Activated T-helper 1 cell treated with anti-CD3 and anti-CD28 coated beads, Interleukin-12 subunit alpha, Interleukin-12 subunit beta, Interleukin-2, Interleukin-4 antibody, amounts not matched to agents 30 ng/mL and 10 ng/mL and 1 ng/mL, durations not matched to agents 14 hours and 24 hours and 36 hours (primary cell): ENCODE results near the gene GNL3L. TPM values are rescaled to one million over a fixed set of nuclear protein-coding genes. Genes with fewer than 3 reads are reported as not detected.
"Not testable (repeated sequence)": the region's sequence is repeated elsewhere in the genome, so short reads cannot be mapped to it uniquely, and the experiment has no call there.

Experiments
- DNase-seq: peaks from one replicate; pipeline ENCODE4 v3.0.0; 2021; ENCODE audit warnings: low spot score
- H3K27ac Mint-ChIP-seq: one replicate; pipeline ENCODE4 v1.8.0; 2021; ENCODE audit warnings: mild to moderate bottlenecking, mixed read lengths
- H3K27me3 Mint-ChIP-seq: one replicate; pipeline ENCODE4 v1.8.0; 2022; ENCODE audit warnings: mild to moderate bottlenecking, moderate library complexity, mixed read lengths; ENCODE audit not compliant: insufficient read depth
- H3K36me3 Mint-ChIP-seq: one replicate; pipeline ENCODE4 v1.8.0; 2021; ENCODE audit warnings: low read depth, mixed read lengths
- H3K4me1 Mint-ChIP-seq: one replicate; pipeline ENCODE4 v1.8.0; 2021; ENCODE audit warnings: low read depth, mixed read lengths
- H3K4me3 Mint-ChIP-seq: one replicate; pipeline ENCODE4 v1.8.0; 2021; ENCODE audit warnings: mild to moderate bottlenecking, moderate library complexity, mixed read lengths
- H3K9me3 Mint-ChIP-seq: one replicate; pipeline ENCODE4 v1.8.0; 2021; ENCODE audit warnings: mixed read lengths
- intact Hi-C: fragments of 100-400 bp; cut with micrococcal nuclease; formaldehyde crosslinking; loops from one replicate; pipeline ENCODE4 v1.15.1; 2024
- total RNA-seq: library from RNA; stranded (reverse); gene quantifications from 2 replicates; pipeline ENCODE4 v1.2.3, GENCODE V29; 2022

Gene GNL3L
- total RNA-seq, 1 donor from 2014 or later, result 76.1 TPM

DNA sequence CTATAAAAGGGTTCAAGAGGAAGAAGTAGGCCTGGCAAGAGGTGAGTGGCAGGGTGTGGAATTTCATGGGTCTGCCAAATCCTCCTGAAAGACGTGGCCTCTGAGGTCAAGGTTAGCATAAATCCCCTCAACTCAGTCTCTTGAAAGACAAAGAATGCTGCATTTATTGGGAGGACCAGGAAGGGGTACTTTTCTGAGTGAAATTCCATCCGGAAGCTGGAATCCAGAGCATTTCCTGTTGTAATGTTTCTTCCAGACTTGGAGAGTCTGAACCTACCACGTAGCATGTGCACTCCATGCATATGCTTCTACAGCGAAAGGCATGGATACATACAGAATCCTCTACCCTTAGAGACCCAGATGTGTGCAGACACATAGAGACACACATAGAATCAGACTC lies 20.6 kb upstream of the GNL3L start:
- H3K4me3 Mint-ChIP-seq, result no peak overlapping the region
- no peak overlapping the region for H3K27ac Mint-ChIP-seq
- intact Hi-C loops, result no loop called here
- no peaks in the 10 kb centered on the region for H3K4me1 Mint-ChIP-seq
- DNase-seq, result no peak
- no peaks in the 10 kb centered on the region for H3K27me3 Mint-ChIP-seq
- H3K9me3 Mint-ChIP-seq, result no peaks in the 10 kb centered on the region
- no peaks in the 10 kb centered on the region for H3K36me3 Mint-ChIP-seq

GRCh38 chrX:54529151-54529550 lies 868 bp upstream of the GNL3L start:
- Mint-ChIP-seq H3K4me3 (peak overlapping the region; percentile 95), H3K27me3 (no peaks in the 10 kb centered on the region), H3K4me1 (peaks cover 19% of the 10 kb centered on the region), H3K36me3 (peaks cover 27% of the 10 kb centered on the region), H3K27ac (peak overlapping the region; percentile 94), H3K9me3 (peaks cover 8% of the 10 kb centered on the region)
- intact Hi-C loops, result no loop called here
- DNase-seq, result no peak

DNA sequence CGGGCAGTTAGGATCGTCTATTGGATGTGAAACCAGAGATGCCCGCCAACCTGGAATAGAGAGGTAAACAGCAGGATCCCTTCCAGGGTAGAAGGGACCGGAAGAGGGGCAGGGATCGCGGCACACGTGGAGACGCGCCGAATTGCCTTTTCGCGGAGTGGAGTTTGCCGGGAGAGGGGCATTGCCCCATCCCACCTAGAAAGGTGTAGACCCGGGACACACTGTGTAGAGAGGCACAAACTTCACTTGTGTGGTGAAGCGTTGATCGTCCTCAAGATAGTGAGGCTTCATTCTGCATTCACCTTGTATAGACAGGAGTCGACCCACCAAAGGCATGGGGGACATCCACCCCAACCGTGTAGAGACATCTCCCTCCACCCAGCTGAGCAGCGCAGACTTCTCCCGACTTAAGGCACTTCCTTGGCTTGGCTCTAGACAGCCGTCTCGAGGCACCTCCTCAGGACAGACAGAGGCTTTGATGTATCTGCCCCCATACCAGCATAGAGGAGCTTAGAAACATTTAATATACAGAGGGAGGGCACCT lies 410 bp downstream of the GNL3L start:
- DNase-seq, result peak; percentile 1

GRCh38 chrX:54534271-54534670 lies 4.3 kb downstream of the GNL3L start:
- Mint-ChIP-seq H3K4me3 (peak overlapping the region; percentile 1), H3K27me3 (no peaks in the 10 kb centered on the region), H3K9me3 (no peaks in the 10 kb centered on the region), H3K27ac (no peak overlapping the region), H3K4me1 (peaks cover 26% of the 10 kb centered on the region), H3K36me3 (peaks cover 33% of the 10 kb centered on the region)
- intact Hi-C loops, result loop anchor here (10.0 kb wide), 2 partner anchors 849 to 1309 kb away; partner anchors contain the start of genes HUWE1 and KDM5C
- DNase-seq, result no peak

More for the DNA sequence above, 410 bp downstream of the GNL3L start:
- H3K4me1 Mint-ChIP-seq, result peaks cover 26% of the 10 kb centered on the region
- H3K36me3 Mint-ChIP-seq, result peaks cover 34% of the 10 kb centered on the region
- peak overlapping the region; percentile 91 for H3K27ac Mint-ChIP-seq
- intact Hi-C loops, result loop anchor here (1.0 to 10.0 kb wide), 9 partner anchors 34 to 1306 kb away; partner anchors contain the start of genes APEX2, FAM120C, FGD1 and HUWE1
- peaks cover 8% of the 10 kb centered on the region for H3K9me3 Mint-ChIP-seq
- H3K4me3 Mint-ChIP-seq, result peak overlapping the region; percentile 95
- no peaks in the 10 kb centered on the region for H3K27me3 Mint-ChIP-seq

DNA sequence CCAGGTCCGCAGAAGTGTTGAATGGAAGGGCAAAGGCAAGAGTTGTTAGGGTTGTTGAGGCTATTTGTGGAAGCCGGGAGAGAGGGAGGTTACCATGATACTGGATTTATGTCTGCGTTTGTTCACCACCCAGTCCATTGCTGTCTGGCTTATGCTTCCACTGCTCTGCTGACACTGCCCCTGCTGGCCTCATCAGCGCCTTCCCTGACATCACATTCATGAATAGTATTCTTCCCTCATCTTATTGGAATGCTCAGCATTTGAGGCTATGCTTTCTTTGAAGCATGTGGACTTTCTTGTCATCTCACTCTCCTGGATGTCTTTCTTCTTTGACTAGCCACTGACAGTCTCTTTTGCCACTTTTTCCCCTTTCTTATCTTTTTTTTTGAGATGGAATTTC lies 10.3 kb downstream of the GNL3L start:
- intact Hi-C loops, result no loop called here
- Mint-ChIP-seq H3K4me1 (no peaks in the 10 kb centered on the region), H3K27me3 (no peaks in the 10 kb centered on the region)

GRCh38 chrX:54542239-54542638 lies 12.2 kb downstream of the GNL3L start:
- H3K9me3 Mint-ChIP-seq, intact Hi-C loops, H3K27me3 Mint-ChIP-seq, H3K4me3 Mint-ChIP-seq, H3K27ac Mint-ChIP-seq, H3K4me1 Mint-ChIP-seq, DNase-seq: not testable (repeated sequence)
- peaks cover 32% of the 10 kb centered on the region for H3K36me3 Mint-ChIP-seq

More for the DNA sequence above, 10.3 kb downstream of the GNL3L start:
- no peak for DNase-seq
- Mint-ChIP-seq H3K36me3 (peaks cover 33% of the 10 kb centered on the region), H3K4me3 (no peak overlapping the region), H3K27ac (no peak overlapping the region), H3K9me3 (no peaks in the 10 kb centered on the region)

DNA sequence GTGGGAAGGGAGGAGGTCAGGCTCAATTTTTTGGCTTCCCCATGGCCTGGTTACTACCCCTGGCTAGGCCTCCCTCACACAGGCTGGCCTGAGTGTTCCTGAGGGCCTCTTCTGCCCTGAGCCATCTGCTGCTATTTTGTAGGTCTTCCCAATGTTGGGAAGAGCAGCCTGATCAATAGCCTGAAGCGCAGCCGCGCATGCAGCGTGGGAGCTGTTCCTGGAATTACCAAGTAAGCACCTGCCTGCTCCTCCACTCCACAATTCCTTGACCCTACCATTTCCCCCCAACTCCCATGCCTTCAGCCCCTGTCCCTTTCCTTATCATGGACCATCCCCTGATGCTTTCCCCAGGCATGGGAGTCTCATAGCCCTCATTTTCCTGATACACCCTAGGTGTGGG lies 20.8 kb downstream of the GNL3L start:
- intact Hi-C loops, result no loop called here
- H3K4me3 Mint-ChIP-seq, result no peak overlapping the region
- peaks cover 38% of the 10 kb centered on the region for H3K36me3 Mint-ChIP-seq
- no peaks in the 10 kb centered on the region for H3K9me3 Mint-ChIP-seq
- DNase-seq, result no peak
- no peaks in the 10 kb centered on the region for H3K27me3 Mint-ChIP-seq
- H3K27ac Mint-ChIP-seq, result no peak overlapping the region
- H3K4me1 Mint-ChIP-seq, result no peaks in the 10 kb centered on the region

DNA sequence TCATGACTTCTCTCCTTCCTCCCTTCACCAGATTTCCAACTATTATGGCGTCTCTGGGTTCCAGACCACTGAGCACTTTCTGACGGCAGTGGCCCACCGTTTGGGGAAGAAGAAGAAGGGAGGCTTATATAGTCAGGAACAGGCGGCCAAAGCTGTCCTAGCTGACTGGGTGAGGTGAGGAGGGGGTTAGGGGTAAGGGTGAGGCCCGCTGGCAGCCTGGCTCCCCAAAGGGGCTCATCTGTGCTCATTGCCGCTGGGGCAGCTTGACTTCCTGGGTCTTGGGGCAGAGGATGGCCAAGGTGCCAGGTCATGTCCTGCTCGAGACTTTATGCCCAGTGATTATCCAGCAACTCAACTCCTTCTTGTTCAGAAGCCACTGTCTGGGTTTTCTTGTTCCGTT lies 21.8 kb downstream of the GNL3L start:
- H3K9me3 Mint-ChIP-seq, result no peaks in the 10 kb centered on the region
- H3K4me3 Mint-ChIP-seq, result no peak overlapping the region
- no peak for DNase-seq
- no peaks in the 10 kb centered on the region for H3K4me1 Mint-ChIP-seq
- H3K36me3 Mint-ChIP-seq, result peaks cover 38% of the 10 kb centered on the region
- intact Hi-C loops, result no loop called here
- H3K27ac Mint-ChIP-seq, result no peak overlapping the region
- H3K27me3 Mint-ChIP-seq, result no peaks in the 10 kb centered on the region

DNA sequence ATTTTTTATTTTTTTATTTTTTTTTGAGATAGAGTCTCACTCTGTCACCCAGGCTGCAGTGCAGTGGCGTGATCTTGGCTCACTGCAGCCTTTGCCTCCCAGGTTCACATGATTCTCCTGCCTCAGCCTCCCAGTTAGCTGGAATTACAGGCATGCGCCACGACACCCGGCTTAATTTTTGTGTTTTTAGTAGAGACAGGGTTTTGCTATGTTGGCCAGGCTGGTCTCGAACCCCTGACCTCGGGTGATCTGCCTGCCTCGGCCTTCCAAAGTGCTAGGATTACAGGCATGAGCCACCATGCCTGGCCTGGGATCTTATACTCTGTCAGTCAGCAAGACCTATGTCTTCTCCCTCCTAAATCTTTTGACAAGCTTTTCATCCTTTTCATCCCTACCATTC lies 25.0 kb downstream of the GNL3L start:
- H3K27me3 Mint-ChIP-seq, H3K9me3 Mint-ChIP-seq, H3K4me1 Mint-ChIP-seq, intact Hi-C loops, DNase-seq, H3K27ac Mint-ChIP-seq, H3K4me3 Mint-ChIP-seq: not testable (repeated sequence)
- peaks cover 24% of the 10 kb centered on the region for H3K36me3 Mint-ChIP-seq

- H3K4me1 Mint-ChIP-seq, result no peaks in the 10 kb centered on the region
Observed at GRCh38 chrX:54560411-54560810, 30.4 kb downstream of the GNL3L start.

GRCh38 chrX:54561622-54562021 lies 31.6 kb downstream of the GNL3L start:
- intact Hi-C loops, result no loop called here
- Mint-ChIP-seq H3K36me3 (peaks cover 13% of the 10 kb centered on the region), H3K4me3 (no peak overlapping the region)

More at GRCh38 chrX:54560411-54560810, 30.4 kb downstream of the GNL3L start:
- no peaks in the 10 kb centered on the region for H3K27me3 Mint-ChIP-seq
- H3K36me3 Mint-ChIP-seq, result peaks cover 19% of the 10 kb centered on the region
- intact Hi-C loops, result no loop called here
- no peak overlapping the region for H3K27ac Mint-ChIP-seq
- DNase-seq, result no peak
- no peaks in the 10 kb centered on the region for H3K9me3 Mint-ChIP-seq
- H3K4me3 Mint-ChIP-seq, result no peak overlapping the region

GRCh38 chrX:54564936-54565335 lies 34.9 kb downstream of the GNL3L start:
- Mint-ChIP-seq H3K9me3 (peaks cover 7% of the 10 kb centered on the region), H3K27me3 (no peaks in the 10 kb centered on the region), H3K4me3 (no peak overlapping the region), H3K27ac (no peak overlapping the region), H3K36me3 (peaks cover 20% of the 10 kb centered on the region), H3K4me1 (no peaks in the 10 kb centered on the region)
- intact Hi-C loops, result no loop called here
- DNase-seq, result no peak

More at GRCh38 chrX:54561622-54562021, 31.6 kb downstream of the GNL3L start:
- H3K27ac Mint-ChIP-seq, result no peak overlapping the region
- H3K4me1 Mint-ChIP-seq, result no peaks in the 10 kb centered on the region
- H3K9me3 Mint-ChIP-seq, result no peaks in the 10 kb centered on the region
- no peak for DNase-seq
- H3K27me3 Mint-ChIP-seq, result no peaks in the 10 kb centered on the region

DNA sequence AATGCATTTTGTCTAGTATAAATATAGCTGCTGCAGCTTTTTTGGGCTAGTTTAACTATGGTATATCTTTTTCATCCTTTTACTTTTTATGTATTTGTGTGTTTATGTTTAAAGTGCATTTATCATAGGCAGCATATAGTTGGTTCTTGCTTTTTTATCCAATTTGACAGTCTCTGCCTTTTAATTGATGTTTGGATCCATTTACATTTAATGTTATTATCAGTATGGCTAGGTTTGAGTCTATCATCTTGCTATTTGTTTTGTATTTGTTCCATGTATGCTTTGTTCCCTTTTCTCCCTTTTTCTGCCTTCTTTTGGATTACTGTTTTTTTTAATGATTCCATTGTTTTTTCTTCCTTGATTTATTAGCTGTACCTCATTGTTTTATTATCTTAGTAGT lies 40.3 kb downstream of the GNL3L start:
- peaks cover 13% of the 10 kb centered on the region for H3K9me3 Mint-ChIP-seq
- H3K4me1 Mint-ChIP-seq, result no peaks in the 10 kb centered on the region
- H3K4me3 Mint-ChIP-seq, result no peak overlapping the region
- intact Hi-C loops, result no loop called here
- no peaks in the 10 kb centered on the region for H3K27me3 Mint-ChIP-seq
- H3K27ac Mint-ChIP-seq, result no peak overlapping the region
- no peak for DNase-seq
- peaks cover 18% of the 10 kb centered on the region for H3K36me3 Mint-ChIP-seq

GRCh38 chrX:54572641-54573040 lies 42.6 kb downstream of the GNL3L start:
- intact Hi-C loops, H3K27me3 Mint-ChIP-seq, H3K27ac Mint-ChIP-seq, H3K4me3 Mint-ChIP-seq, H3K4me1 Mint-ChIP-seq, DNase-seq: not testable (repeated sequence)
- H3K36me3 Mint-ChIP-seq, result peaks cover 25% of the 10 kb centered on the region
- H3K9me3 Mint-ChIP-seq, result peaks cover 13% of the 10 kb centered on the region
